WTC11 (cell line): ENCODE measurements around the gene RBPMS2. TPM values are rescaled to one million over a fixed set of nuclear protein-coding genes. Genes with fewer than 3 reads are reported as not detected.

Experiments used
- ATAC-seq: fragments of 200-7000 bp; cut with Tn5 transposase; 2 replicates; pipeline ENCODE4 v1.10.0; 2021; ENCODE audit warnings: mild to moderate bottlenecking, moderate library complexity
- CTCF ChIA-PET: fragments of 300-600 bp; sonication (Branson Sonifier 250); formaldehyde crosslinking; loops from one replicate; lab custom pipeline; 2021; ENCODE audit warnings: antibody characterized with exemption; lab: Charles Lee
- POLR2A ChIA-PET: fragments of 350-600 bp; sonication (Branson Sonifier 250); formaldehyde crosslinking; loops from one replicate; lab custom pipeline; 2021; ENCODE audit warnings: antibody characterized with exemption; lab: Charles Lee
- DNase-seq: peaks from one replicate; pipeline ENCODE4 v3.0.0; 2021; ENCODE audit warnings: low spot score
- H3K27ac Mint-ChIP-seq: 2 replicates; pipeline ENCODE4 v1.8.0; 2021; ENCODE audit warnings: mixed read lengths
- H3K27me3 Mint-ChIP-seq: 2 replicates; pipeline ENCODE4 v1.8.0; 2021; ENCODE audit warnings: low read depth, mild to moderate bottlenecking, moderate library complexity, mixed read lengths
- H3K36me3 Mint-ChIP-seq: 2 replicates; pipeline ENCODE4 v1.8.0; 2021; ENCODE audit warnings: mixed read lengths
- H3K4me1 Mint-ChIP-seq: 2 replicates; pipeline ENCODE4 v1.8.0; 2022; ENCODE audit warnings: mixed read lengths
- H3K4me3 Mint-ChIP-seq: 2 replicates; pipeline ENCODE4 v1.8.0; 2021; ENCODE audit warnings: mild to moderate bottlenecking, moderate library complexity, mixed read lengths
- H3K9me3 Mint-ChIP-seq: 2 replicates; pipeline ENCODE4 v1.8.0; 2021; ENCODE audit warnings: mixed read lengths
- ATF1 ChIP-seq: sonication (generic); formaldehyde crosslinking; IDR thresholded peaks from 2 replicates; pipeline ENCODE4 v1.8.1; 2023; ENCODE audit warnings: mild to moderate bottlenecking, moderate library complexity, missing genetic modification reagents
- ATF2 ChIP-seq: sonication (generic); formaldehyde crosslinking; IDR thresholded peaks from 2 replicates; pipeline ENCODE4 v1.8.1; 2022; ENCODE audit warnings: low read depth, missing genetic modification reagents, borderline replicate concordance
- CBFB ChIP-seq: sonication (generic); formaldehyde crosslinking; IDR thresholded peaks from 2 replicates; pipeline ENCODE4 v1.8.1; 2022; ENCODE audit warnings: mild to moderate bottlenecking, low read depth, missing genetic modification reagents
- CREM ChIP-seq: sonication (generic); formaldehyde crosslinking; IDR thresholded peaks from 2 replicates; pipeline ENCODE4 v1.8.1; 2022; ENCODE audit warnings: mild to moderate bottlenecking, missing genetic modification reagents, moderate library complexity
- E2F4 ChIP-seq: sonication (generic); formaldehyde crosslinking; IDR thresholded peaks from 2 replicates; pipeline ENCODE4 v1.8.1; 2022; ENCODE audit warnings: low read depth, mild to moderate bottlenecking, moderate library complexity, missing genetic modification reagents, borderline replicate concordance
- E2F5 ChIP-seq: sonication (generic); formaldehyde crosslinking; IDR thresholded peaks from 2 replicates; pipeline ENCODE4 v1.8.1; 2022; ENCODE audit warnings: mild to moderate bottlenecking, moderate library complexity, missing genetic modification reagents
- ESRRA ChIP-seq: sonication (generic); formaldehyde crosslinking; IDR thresholded peaks from 2 replicates; pipeline ENCODE4 v1.8.1; 2022; ENCODE audit warnings: mild to moderate bottlenecking, missing genetic modification reagents, borderline replicate concordance
- JAZF1 ChIP-seq: fragments of 250-450 bp; sonication (Bioruptor Pico); IDR thresholded peaks from 2 replicates; pipeline ENCODE4 v1.9.0; 2021; ENCODE audit warnings: moderate library complexity, mild to moderate bottlenecking, inconsistent platforms
- MYBL2 ChIP-seq: sonication (generic); formaldehyde crosslinking; IDR thresholded peaks from 2 replicates; pipeline ENCODE4 v1.8.1; 2023; ENCODE audit warnings: mild to moderate bottlenecking, moderate library complexity, missing genetic modification reagents
- NFATC4 ChIP-seq: fragments of 250-450 bp; sonication (Bioruptor Pico); IDR thresholded peaks from 2 replicates; pipeline ENCODE4 v1.9.0; 2021; ENCODE audit warnings: mild to moderate bottlenecking
- NFE2L1 ChIP-seq: sonication (generic); formaldehyde crosslinking; IDR thresholded peaks from 2 replicates; pipeline ENCODE4 v1.8.1; 2023; ENCODE audit warnings: missing genetic modification reagents
- NFYB ChIP-seq: sonication (generic); formaldehyde crosslinking; conservative IDR thresholded peaks from 2 replicates; pipeline ENCODE4 v1.8.0; 2022; ENCODE audit warnings: low read depth, missing genetic modification reagents
- NR2C2 ChIP-seq: sonication (generic); formaldehyde crosslinking; IDR thresholded peaks from 2 replicates; pipeline ENCODE4 v1.8.0; 2022; ENCODE audit warnings: mild to moderate bottlenecking, missing genetic modification reagents
- NR3C1 ChIP-seq: sonication (generic); formaldehyde crosslinking; conservative IDR thresholded peaks from 2 replicates; pipeline ENCODE4 v1.8.1; 2023; ENCODE audit warnings: low read depth, mild to moderate bottlenecking, missing genetic modification reagents
- SMAD3 ChIP-seq: sonication (generic); formaldehyde crosslinking; IDR thresholded peaks from 2 replicates; pipeline ENCODE4 v1.8.0; 2022; ENCODE audit warnings: missing genetic modification reagents, mild to moderate bottlenecking, borderline replicate concordance
- SMAD4 ChIP-seq: sonication (generic); formaldehyde crosslinking; IDR thresholded peaks from 2 replicates; pipeline ENCODE4 v1.8.0; 2022; ENCODE audit warnings: mild to moderate bottlenecking, missing genetic modification reagents
- SOX15 ChIP-seq: fragments of 250-450 bp; sonication (Bioruptor Pico); IDR thresholded peaks from 2 replicates; pipeline ENCODE4 v1.9.0; 2021; ENCODE audit warnings: mild to moderate bottlenecking
- TEAD1 ChIP-seq: sonication (generic); formaldehyde crosslinking; IDR thresholded peaks from 2 replicates; pipeline ENCODE4 v1.8.0; 2022; ENCODE audit warnings: mild to moderate bottlenecking, missing genetic modification reagents
- TEAD4 ChIP-seq: sonication (generic); formaldehyde crosslinking; IDR thresholded peaks from 2 replicates; pipeline ENCODE4 v1.8.0; 2022; ENCODE audit warnings: mild to moderate bottlenecking, missing genetic modification reagents
- USF1 ChIP-seq: sonication (generic); formaldehyde crosslinking; IDR thresholded peaks from 2 replicates; pipeline ENCODE4 v1.8.0; 2022; ENCODE audit warnings: mild to moderate bottlenecking, missing genetic modification reagents
- ZNF416 ChIP-seq: fragments of 250-450 bp; sonication (Bioruptor Pico); IDR thresholded peaks from 2 replicates; pipeline ENCODE4 v1.9.0; 2021; ENCODE audit warnings: mild to moderate bottlenecking, inconsistent platforms
- total RNA-seq: library from RNA; stranded (reverse); gene quantifications from 3 replicates; pipeline ENCODE4 v1.2.3, GENCODE V29; 2021
- TF ChIP-seq, protein P1 (sequence below): fragments of 250-450 bp; sonication (Bioruptor Pico); IDR thresholded peaks from 2 replicates; pipeline ENCODE4 v1.9.0; 2021; ENCODE audit warnings: mild to moderate bottlenecking
- TF ChIP-seq, protein P2 (sequence below): sonication (generic); formaldehyde crosslinking; IDR thresholded peaks from 2 replicates; pipeline ENCODE4 v1.8.0; 2022; ENCODE audit warnings: mild to moderate bottlenecking, missing genetic modification reagents
- TF ChIP-seq, protein P3 (sequence below): fragments of 250-450 bp; sonication (Bioruptor Pico); IDR thresholded peaks from 2 replicates; pipeline ENCODE4 v2.1.2; 2022; ENCODE audit warnings: mild to moderate bottlenecking, moderate library complexity
- TF ChIP-seq, protein P4 (sequence below): sonication (generic); formaldehyde crosslinking; IDR thresholded peaks from 2 replicates; pipeline ENCODE4 v1.8.1; 2023; ENCODE audit warnings: mild to moderate bottlenecking, missing genetic modification reagents, borderline replicate concordance

RBPMS2 gene
- total RNA-seq, 1 experiment from 2014 or later: 195 TPM

DNA sequence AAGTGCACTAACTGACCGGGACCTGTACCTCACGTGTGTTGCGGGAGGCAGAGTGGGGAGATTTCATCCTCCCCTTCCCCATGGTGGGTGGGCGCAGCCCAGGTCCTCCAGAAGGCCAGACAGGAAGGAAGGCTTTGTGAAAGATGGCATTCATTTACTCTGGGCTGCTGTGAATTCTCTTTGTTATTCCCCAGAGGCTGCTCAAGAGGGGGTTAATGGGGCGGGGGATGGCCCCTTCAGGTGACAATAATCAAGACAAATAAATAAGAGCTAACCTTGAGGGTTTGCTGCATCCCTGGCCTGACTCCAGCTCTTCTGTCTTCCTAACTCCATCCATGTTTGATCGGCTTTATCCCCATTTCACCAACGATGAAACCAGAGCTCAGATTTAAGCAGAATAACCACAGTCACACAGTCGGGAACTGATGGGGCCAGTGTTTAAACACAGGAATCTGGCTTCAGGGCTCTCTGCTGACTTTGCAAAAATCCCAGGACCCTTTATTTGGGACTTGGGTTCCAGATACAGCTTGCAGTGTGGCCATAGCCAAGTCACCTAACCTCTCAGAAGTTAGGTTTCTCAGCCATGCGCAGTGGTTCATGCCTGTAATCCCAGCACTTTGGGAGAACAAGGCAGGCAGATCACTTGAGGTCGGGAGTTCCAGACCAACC lies 33.5 kb upstream of the RBPMS2 start:
- peaks cover 83% of the 10 kb centered on the region for H3K4me1 Mint-ChIP-seq
- peak overlapping the region; percentile 63 for H3K4me3 Mint-ChIP-seq
- H3K9me3 Mint-ChIP-seq: no peaks in the 10 kb centered on the region
- ATAC-seq (peak; percentile 4), DNase-seq (peak; percentile 59)
- ChIA-PET POLR2A (interaction anchor here (0.7 to 5.6 kb wide), 18 partner anchors 8 to 108 kb away, joined by 3 to 45 read pairs (median 8); partner anchors contain the start of genes PIF1, PLEKHO2 and RBPMS2), CTCF (interaction anchor here (0.6 to 7.6 kb wide), 34 partner anchors 11 to 180 kb away, joined by 3 to 122 read pairs (median 8); partner anchors contain the start of genes ANKDD1A, PIF1 and RBPMS2)
- peaks cover 7% of the 10 kb centered on the region; the same call in 1 of the 2 replicates for H3K36me3 Mint-ChIP-seq
- no peaks in the 10 kb centered on the region; the same call in 1 of the 2 replicates for H3K27me3 Mint-ChIP-seq
- peak overlapping the region; percentile 97 for H3K27ac Mint-ChIP-seq
- TF ChIP-seq E2F5 (CRISPR knock-in tag): peak; percentile 34; the same call in 1 of the 2 replicates
- TF ChIP-seq TEAD1: peak; percentile 85; the same call in 1 of the 2 replicates
- TF ChIP-seq, protein P1, sequence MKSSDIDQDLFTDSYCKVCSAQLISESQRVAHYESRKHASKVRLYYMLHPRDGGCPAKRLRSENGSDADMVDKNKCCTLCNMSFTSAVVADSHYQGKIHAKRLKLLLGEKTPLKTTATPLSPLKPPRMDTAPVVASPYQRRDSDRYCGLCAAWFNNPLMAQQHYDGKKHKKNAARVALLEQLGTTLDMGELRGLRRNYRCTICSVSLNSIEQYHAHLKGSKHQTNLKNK (CRISPR knock-in tag): no peak
- peak; percentile 76; the same call in 1 of the 2 replicates for TF ChIP-seq ESRRA (CRISPR knock-in tag)
- TF ChIP-seq CREM (CRISPR knock-in tag): 0 out of 2 replicates have a peak, but pooled peaks have one; percentile 38
- no peak for TF ChIP-seq ATF1 (CRISPR knock-in tag)
- 0 out of 2 replicates have a peak, but pooled peaks have one; percentile 77 for TF ChIP-seq CBFB (CRISPR knock-in tag)
- TF ChIP-seq NR3C1 (CRISPR knock-in tag): no peak
- TF ChIP-seq SOX15: no peak
- TF ChIP-seq SMAD4: no peak
- TF ChIP-seq, protein P2, sequence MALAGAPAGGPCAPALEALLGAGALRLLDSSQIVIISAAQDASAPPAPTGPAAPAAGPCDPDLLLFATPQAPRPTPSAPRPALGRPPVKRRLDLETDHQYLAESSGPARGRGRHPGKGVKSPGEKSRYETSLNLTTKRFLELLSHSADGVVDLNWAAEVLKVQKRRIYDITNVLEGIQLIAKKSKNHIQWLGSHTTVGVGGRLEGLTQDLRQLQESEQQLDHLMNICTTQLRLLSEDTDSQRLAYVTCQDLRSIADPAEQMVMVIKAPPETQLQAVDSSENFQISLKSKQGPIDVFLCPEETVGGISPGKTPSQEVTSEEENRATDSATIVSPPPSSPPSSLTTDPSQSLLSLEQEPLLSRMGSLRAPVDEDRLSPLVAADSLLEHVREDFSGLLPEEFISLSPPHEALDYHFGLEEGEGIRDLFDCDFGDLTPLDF: no peak
- TF ChIP-seq JAZF1 (CRISPR knock-in tag): no peak
- no peak for TF ChIP-seq NFYB (CRISPR knock-in tag)
- no peak for TF ChIP-seq NR2C2 (CRISPR knock-in tag)
- no peak for TF ChIP-seq E2F4 (CRISPR knock-in tag)
- 0 out of 2 replicates have a peak, but pooled peaks have one; percentile 25 for TF ChIP-seq NFE2L1 (CRISPR knock-in tag)
- TF ChIP-seq ZNF416 (CRISPR knock-in tag): no peak
- TF ChIP-seq, protein P3, sequence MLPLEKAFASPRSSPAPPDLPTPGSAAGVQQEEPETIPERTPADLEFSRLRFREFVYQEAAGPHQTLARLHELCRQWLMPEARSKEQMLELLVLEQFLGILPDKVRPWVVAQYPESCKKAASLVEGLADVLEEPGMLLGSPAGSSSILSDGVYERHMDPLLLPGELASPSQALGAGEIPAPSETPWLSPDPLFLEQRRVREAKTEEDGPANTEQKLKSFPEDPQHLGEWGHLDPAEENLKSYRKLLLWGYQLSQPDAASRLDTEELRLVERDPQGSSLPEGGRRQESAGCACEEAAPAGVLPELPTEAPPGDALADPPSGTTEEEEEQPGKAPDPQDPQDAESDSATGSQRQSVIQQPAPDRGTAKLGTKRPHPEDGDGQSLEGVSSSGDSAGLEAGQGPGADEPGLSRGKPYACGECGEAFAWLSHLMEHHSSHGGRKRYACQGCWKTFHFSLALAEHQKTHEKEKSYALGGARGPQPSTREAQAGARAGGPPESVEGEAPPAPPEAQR (CRISPR knock-in tag): no peak
- TF ChIP-seq, protein P4, sequence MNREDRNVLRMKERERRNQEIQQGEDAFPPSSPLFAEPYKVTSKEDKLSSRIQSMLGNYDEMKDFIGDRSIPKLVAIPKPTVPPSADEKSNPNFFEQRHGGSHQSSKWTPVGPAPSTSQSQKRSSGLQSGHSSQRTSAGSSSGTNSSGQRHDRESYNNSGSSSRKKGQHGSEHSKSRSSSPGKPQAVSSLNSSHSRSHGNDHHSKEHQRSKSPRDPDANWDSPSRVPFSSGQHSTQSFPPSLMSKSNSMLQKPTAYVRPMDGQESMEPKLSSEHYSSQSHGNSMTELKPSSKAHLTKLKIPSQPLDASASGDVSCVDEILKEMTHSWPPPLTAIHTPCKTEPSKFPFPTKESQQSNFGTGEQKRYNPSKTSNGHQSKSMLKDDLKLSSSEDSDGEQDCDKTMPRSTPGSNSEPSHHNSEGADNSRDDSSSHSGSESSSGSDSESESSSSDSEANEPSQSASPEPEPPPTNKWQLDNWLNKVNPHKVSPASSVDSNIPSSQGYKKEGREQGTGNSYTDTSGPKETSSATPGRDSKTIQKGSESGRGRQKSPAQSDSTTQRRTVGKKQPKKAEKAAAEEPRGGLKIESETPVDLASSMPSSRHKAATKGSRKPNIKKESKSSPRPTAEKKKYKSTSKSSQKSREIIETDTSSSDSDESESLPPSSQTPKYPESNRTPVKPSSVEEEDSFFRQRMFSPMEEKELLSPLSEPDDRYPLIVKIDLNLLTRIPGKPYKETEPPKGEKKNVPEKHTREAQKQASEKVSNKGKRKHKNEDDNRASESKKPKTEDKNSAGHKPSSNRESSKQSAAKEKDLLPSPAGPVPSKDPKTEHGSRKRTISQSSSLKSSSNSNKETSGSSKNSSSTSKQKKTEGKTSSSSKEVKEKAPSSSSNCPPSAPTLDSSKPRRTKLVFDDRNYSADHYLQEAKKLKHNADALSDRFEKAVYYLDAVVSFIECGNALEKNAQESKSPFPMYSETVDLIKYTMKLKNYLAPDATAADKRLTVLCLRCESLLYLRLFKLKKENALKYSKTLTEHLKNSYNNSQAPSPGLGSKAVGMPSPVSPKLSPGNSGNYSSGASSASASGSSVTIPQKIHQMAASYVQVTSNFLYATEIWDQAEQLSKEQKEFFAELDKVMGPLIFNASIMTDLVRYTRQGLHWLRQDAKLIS (CRISPR knock-in tag): peak; percentile 22; the same call in 1 of the 2 replicates
- no peak for TF ChIP-seq NFATC4
- no peak for TF ChIP-seq ATF2 (CRISPR knock-in tag)
- TF ChIP-seq MYBL2 (CRISPR knock-in tag): 0 out of 2 replicates have a peak, but pooled peaks have one; percentile 50
- TF ChIP-seq USF1: peak; percentile 53; the same call in 1 of the 2 replicates
- no peak for TF ChIP-seq TEAD4 (CRISPR knock-in tag)
- TF ChIP-seq SMAD3 (CRISPR knock-in tag): no peak
